Measurements from ENCODE around the gene SLC51A.

The SLC51A gene

GRCh38 chr3:196246612-196247308, 30.4 kb downstream of the SLC51A start:
- DNase-seq: no peak

GRCh38 chr3:196251918-196252317, 35.6 kb downstream of the SLC51A start:
- no peak for DNase-seq

GRCh38 chr3:196254376-196255283, 38.3 kb downstream of the SLC51A start:
- no peak for DNase-seq

GRCh38 chr3:196255776-196256175, 39.4 kb downstream of the SLC51A start:
- no peak for DNase-seq

GRCh38 chr3:196260784-196261183, 44.5 kb downstream of the SLC51A start:
- DNase-seq: no peak

GRCh38 chr3:196263819-196264218, 47.5 kb downstream of the SLC51A start:
- no peak for DNase-seq

- DNase-seq: no peak
Observed at GRCh38 chr3:196268284-196269163, 52.2 kb downstream of the SLC51A start.

GRCh38 chr3:196270499-196270898, 54.2 kb downstream of the SLC51A start:
- no peak for DNase-seq

- DNase-seq: no peak
Observed at GRCh38 chr3:196272826-196273225, 56.5 kb downstream of the SLC51A start.

- DNase-seq: no peak
Observed at GRCh38 chr3:196273655-196274054, 57.3 kb downstream of the SLC51A start.

- peak; percentile 58 for DNase-seq
Observed at GRCh38 chr3:196274585-196274984, 58.3 kb downstream of the SLC51A start.

- DNase-seq: no peak
Observed at GRCh38 chr3:196275126-196275525, 58.8 kb downstream of the SLC51A start.

- no peak for DNase-seq
Observed at GRCh38 chr3:196280689-196281440, 64.5 kb downstream of the SLC51A start.

- DNase-seq: no peak
Observed at GRCh38 chr3:196281962-196282361, 65.6 kb downstream of the SLC51A start.

Measured in activated T-cell treated with anti-CD3 and anti-CD28 coated beads for 4 hours (primary cell).